Thyroid gland (tissue), 4 donors: Measurements from ENCODE around the gene SLC16A8.

Experiments
- CTCF ChIP-seq, 6 experiments: fragments of 200-600 bp in 3 of 6; fragments of 450-650 bp in 3 of 6; sonication (generic) in 3 of 6; IDR thresholded peaks; one replicate each; pipeline ENCODE4 v1.5.1; 2016 to 2019; ENCODE audit warnings: antibody characterized with exemption in 6 of 6, mild to moderate bottlenecking in 2 of 6, inconsistent platforms in 1 of 6, moderate library complexity in 1 of 6
- POLR2A ChIP-seq, 2 donors: fragments of 450-650 bp; IDR thresholded peaks; one replicate each; pipeline ENCODE4 v1.6.1; 2017; ENCODE audit warnings: antibody characterized with exemption in 2 of 2, mild to moderate bottlenecking in 2 of 2, moderate library complexity in 1 of 2

GRCh38 chr22:38106814-38107578 lies 23.0 kb upstream of the SLC16A8 start:
- no peak for TF ChIP-seq CTCF (IDR thresholded peaks at IDR 0.05)
- TF ChIP-seq POLR2A (IDR thresholded peaks at IDR 0.05) = no peak
